Stimulated activated CD4-positive, alpha-beta T cell treated with anti-CD3 and anti-CD28 coated beads, Interleukin-15, amount 100 ng/mL, for 1 hour (primary cell): ENCODE measurements around the gene TTC31.
"Not testable (repeated sequence)": the region's sequence is repeated elsewhere in the genome, so short reads cannot be mapped to it uniquely, and the experiment has no call there.

ENCODE experiments used
- DNase-seq, 2 donors: peaks; one replicate each; pipeline ENCODE4 v3.0.0-alpha.2; 2020; ENCODE audit warnings: low read depth in 1 of 2, low spot score in 1 of 2

Gene TTC31

DNA sequence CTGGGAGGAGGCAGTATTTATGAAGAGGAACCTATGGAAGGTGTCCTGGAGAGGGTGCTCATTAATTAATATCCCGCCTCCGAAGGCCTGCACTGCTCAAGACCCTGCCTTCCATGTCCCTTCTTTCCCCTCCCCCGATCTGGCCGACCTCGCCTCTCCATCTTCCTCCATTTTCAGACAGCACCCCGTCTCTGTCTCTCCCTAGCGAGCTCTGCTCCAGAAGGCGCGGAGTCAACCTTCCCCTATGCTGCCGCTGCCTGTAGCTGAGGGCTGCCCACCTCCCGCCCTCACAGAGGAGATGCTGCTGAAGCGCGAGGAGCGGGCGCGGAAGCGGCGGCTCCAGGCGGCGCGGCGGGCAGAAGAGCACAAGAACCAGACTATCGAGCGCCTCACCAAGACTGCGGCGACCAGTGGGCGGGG lies 25.7 kb upstream of the TTC31 start:
- DNase-seq: no peak

DNA sequence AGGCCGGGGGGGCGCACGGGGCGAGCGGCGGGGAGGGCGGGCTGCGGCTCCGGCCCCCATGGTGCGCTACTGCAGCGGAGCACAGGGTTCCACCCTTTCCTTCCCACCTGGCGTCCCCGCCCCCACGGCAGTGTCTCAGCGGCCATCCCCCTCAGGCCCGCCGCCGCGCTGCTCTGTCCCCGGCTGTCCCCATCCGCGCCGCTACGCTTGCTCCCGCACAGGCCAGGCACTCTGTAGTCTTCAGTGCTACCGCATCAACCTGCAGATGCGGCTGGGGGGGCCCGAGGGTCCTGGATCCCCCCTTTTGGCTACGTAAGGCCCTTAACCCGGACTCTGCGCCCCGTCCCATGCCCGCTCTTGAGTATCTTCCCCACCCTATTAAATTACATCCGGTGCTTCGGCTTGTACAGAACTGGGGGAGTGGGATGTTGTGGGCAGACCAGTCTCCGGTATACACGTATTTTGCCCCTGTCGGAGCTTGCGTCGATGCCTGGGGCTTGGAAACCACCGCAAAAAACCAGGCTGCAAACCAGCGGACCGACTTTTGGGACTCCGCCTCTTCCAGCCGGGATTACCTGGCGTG lies 25.2 kb upstream of the TTC31 start:
- peak; percentile 64 to 76 for DNase-seq

DNA sequence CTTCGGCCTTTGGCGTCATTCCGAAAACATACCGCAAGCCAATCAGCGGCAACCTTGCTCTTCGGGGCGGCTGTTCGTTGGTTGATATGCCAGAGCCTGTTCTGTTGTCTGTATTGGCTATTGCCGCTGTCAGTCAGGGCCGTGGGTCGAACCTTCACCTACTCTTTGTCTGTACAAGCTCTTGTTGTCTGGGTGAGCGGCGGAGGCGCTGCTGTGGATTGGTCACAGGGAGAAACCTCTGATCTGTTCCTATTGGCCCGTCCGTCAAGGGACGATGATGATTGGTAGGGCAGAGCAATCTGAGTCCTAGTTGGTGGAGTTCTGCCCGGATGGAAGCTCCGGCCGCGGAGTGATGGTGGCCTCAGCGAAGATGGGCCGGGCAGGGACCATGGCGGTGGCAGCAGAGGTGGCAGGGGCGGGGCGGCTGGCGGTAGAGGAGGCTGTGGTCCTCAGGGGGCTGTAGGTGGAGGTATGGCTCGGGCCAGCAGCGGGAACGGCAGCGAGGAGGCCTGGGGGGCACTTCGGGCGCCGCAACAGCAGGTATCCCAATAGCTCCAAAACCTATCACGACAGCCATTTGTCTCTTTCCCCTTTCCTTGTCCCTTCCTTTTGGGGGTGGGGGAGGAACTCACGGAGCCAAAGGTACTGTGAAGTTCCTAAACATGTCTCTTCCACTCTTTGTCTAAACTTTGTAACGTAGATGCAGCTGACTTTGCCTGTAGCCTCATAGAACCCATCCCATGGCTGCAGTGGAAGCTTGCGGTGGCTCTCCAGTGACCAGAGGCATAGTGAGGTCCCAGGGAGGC lies 24.5 kb upstream of the TTC31 start, which contains the start of gene WBP1:
WBP1 (plus strand) TSS at position 307 of the 806 bp plus-strand sequence; CDS start at position 472, 165 bp downstream.
- DNase-seq: peak; percentile 92 to 97

DNA sequence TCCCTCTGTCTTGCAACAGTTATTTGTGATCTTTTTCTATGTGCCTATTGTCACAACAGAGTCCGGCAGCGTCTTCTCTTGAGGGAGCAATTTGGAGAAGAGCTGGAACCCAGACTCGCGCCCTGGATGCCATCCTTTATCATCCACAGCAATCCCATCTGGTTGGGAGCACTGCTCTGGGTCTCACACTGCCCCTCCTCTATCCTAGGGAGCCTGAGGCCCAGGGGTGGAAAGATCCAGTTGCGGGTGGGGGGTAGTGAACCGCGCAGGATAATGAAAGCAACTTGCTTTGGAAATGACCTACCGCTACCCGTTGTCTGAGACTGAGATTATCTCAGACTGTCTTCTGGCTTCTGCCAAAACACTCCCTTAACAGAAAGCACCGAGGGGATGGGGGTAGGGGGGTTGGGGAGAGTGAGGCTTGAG lies 23.9 kb upstream of the TTC31 start:
- no peak for DNase-seq

DNA sequence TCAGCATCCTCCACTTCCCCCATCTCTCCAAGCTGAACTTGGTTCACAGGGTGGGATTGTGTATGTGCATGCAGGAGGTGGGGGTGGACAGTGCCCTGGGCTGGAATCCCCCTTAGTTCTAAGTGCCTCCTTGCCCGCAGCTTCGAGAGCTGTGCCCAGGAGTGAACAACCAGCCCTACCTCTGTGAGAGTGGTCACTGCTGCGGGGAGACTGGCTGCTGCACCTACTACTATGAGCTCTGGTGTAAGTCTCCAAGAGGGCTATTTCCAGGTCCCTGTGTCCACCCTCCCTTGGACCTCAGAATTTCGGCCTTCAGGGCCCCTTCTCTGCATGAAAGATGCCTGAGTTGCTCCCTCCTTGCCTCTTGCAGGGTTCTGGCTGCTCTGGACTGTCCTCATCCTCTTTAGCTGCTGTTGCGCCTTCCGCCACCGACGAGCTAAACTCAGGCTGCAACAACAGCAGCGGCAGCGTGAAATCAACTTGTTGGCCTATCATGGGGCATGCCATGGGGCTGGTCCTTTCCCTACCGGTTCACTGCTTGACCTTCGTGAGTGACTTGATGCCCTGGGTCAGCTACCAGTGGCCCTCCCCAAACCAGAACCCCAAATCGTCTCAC lies 23.3 kb upstream of the TTC31 start:
- DNase-seq: not testable (repeated sequence)

DNA sequence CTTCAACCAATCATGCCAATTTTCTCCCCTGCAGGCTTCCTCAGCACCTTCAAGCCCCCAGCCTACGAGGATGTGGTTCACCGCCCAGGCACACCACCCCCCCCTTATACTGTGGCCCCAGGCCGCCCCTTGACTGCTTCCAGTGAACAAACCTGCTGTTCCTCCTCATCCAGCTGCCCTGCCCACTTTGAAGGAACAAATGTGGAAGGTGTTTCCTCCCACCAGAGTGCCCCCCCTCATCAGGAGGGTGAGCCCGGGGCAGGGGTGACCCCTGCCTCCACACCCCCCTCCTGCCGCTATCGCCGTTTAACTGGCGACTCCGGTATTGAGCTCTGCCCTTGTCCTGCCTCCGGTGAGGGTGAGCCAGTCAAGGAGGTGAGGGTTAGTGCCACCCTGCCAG lies 22.7 kb upstream of the TTC31 start:
- not testable (repeated sequence) for DNase-seq

DNA sequence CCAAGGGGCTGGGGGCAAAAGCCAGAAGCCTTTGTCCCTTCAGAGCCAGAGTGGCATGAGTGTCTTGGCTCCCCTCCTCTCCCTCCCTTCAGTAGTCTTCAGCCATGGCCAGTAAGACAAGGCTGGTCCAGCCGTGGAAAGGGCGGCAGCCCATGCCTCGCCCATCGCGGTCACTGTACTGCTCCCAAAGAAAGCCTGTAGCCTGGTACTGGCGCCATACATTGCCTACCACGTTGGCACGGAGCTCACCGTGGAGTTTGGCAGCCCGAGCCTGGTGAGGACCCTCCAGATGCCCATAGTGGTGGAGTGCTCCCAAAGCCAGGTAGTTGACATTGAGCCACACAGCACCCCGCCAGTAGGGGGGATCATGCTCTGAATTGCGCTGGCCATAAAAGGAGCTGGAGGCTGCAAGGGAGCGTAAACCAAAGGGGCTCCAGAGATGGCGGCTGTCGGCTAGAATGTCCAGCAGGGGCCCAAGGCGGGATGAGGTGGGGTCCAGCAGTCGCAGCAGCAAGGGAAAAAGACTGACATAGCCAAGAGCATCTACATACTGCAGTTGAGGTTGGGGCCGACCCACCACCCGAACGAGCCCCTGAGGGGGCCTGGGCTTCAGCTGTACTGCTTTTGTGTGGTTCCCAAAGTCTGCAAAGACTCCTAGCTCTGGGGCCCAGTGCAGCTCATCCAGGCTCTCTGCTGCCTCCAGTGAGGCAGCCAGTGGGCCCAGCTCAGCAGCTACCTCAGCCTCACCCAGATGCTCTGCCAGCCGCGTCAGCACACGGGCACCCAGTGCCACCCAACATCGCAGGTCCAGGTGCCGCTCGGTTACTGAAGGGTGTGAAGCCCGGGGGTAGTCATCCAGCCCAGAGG lies 21.5 kb upstream of the TTC31 start:
- DNase-seq: no peak

DNA sequence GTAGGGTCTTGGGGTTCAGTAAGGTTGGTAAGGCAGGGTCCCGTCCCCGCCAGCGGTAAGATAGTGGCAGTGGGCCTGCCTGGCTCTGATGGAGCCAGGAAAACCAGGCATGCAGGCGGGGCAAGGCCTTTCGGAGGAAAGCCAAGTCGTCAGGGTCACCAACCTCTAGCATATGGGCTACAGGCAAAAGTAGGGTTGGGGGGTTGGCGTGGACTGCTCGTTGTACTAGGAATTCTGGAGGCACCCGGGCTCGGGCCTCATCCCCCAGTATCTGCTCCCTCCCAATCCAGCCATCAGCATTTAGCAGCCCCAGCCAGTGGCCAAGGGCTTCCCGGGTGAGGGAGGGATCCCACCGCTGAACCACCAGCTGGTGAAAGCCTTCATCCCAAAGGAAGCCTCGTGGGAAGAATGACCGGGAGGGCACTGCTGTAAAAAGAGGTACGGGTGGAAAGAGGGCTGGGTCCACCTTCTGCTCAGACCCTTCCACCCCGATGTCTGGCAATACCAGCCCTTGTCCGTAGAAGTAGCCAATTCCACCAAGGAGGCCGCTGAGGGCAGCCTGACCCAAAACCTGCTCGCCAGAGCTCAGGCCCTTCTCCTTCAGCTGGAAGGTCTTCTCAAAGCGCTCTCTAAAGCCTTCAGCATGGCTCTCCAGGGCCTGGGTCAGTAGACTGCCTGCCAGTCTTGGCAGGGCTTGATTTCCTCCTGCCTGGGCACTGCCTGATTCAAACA lies 20.7 kb upstream of the TTC31 start:
- DNase-seq: no peak

DNA sequence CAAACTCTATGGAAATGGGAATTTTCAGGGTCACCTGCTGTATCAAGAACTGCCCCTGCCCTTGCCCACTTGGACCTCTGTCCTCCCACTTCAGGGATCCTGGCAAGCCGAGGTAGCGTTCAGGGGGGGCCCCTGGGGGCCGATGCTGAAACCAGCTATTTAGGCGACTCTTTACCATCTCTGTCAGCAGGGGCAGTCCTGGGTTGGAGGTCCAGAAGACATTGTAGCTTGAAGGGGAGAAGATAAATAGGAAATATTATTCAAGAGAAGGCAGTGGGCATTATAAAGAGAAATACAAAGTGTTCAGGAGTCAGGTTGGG lies 20.1 kb upstream of the TTC31 start:
- no peak for DNase-seq

DNA sequence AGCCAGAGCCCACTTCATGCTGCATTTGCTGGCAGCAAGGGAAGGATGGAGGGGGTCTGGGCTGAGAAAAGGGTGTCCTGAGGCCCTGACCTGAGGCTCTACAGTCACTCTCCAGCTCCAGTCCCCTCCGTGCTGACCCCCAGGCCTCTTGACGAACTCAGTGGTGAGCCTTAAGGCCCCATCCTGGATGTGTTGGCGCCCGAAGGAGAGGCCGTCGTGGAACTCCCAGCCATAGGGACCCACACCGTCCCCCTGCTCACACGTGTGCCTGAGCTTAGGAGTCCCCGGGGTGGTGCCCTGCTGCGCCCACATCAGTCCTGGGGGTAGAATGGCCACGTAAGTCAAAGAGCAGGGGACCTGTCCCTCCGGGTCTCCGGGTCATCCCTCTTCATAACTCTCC lies 18.5 kb upstream of the TTC31 start:
- no peak for DNase-seq

DNA sequence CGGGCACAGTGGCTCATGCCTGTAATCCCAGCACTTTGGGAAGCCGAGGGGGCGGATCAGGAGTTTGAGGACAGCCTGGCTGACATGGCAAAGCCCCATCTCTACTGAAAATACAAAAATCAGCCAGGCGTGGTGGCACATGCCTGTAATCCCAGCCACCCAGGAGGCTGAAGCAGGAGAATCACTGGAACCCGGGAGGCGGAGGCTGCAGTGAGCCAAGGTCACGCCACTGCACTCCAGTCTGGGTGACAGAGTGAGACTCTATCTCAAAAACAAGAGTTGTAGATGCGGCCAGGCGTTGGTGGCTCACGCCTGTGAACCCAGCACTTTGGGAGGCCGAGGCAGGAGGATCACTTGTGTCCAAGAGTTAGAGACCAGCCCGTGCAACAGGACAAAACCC lies 12.1 kb upstream of the TTC31 start:
- not testable (repeated sequence) for DNase-seq

DNA sequence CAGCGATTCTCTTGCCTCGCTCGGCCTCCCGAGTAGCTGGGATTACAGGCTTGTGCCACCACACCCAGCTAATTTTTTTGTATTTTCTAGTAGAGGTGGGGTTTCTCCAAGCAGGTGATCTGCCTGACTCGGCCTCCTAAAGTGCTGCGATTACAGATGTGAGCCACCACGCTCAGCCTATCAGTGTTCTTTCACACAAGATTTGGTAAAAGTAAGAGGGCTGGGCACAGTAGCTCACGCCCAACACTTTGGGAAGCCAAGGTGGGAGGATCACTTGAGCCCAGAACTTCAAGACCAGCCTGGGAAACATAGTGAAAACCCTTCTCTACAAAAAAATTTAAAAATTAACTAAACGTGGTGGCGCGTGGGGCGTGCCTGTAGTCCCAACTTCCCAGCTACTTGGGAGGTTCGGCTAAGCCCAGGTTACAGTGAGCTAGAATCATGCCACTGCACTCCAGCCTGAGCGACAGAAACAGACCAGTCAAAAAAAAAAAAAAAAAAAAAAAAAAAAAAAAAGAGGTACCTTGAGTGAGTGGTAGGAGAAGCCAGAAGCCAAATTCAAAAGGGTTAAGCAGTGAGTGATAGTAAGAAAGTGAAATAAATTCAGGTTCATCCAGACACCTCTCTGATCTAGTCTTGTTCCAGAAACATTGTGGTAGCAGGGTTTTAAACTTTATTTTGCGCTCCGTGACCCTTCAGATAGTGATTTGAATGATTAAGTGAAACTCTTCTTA lies 11.4 kb upstream of the TTC31 start:
- no peak for DNase-seq

DNA sequence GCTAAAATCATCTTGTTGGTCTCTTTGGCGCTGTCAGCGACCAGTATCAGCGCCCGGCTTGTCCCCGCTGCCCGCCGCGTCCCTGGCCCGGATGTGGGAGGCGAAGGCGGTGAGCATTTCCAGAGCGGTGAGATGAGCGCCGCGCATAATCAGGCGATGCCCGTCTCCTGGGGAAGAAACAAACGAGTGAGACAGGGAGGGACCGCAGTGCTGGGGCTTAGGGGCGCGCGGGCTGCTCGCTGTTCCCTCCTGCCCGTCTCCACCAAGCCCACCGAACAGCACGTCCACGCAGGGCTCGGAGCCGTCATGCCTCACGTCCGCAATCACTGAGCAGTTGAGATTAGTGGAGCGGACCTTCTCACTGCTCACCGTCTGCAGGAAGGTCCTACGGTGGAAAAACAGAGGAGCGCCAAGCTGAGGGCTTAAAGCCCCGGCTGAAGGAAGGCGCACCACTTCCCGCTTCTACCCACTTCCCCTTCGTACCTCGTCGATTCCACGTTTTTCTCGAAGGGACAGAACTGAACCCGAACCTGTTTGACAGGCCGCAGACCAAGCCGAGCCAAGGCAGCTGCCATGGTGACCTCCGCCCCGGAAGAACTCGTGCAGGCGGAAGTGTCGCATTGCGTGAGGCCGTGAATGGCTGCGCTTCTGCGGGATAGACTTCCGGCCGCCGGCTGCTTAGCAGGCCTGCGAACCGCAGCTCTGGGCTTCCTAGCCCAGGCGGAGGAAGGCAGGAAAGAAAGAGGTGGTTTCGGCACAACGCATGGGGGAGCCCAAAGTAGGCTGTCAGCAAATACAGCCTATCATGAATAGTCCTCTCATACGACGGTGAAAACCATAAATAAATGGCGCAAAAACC lies 10.6 kb upstream of the TTC31 start, which contains the start of gene MRPL53:
MRPL53 (minus strand) TSS at position 595 of the 859 bp plus-strand sequence; CDS start at position 575, 20 bp downstream.
- peak; percentile 91 to 96 for DNase-seq

DNA sequence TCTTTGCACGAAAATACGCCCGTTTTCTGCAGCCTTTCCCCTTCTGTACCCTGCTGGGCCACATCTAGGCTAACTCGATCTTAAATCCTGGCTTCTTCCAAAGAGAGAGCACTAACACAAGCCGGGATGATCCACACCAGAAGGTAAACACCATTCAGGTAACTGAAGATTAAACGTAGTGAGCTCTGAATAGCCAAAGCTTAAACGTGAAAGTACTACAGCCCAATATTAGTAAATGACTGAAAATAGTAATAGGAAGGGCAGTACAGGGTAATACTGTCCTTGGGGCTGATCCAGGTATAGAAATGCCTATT lies 10.0 kb upstream of the TTC31 start:
- no peak for DNase-seq

DNA sequence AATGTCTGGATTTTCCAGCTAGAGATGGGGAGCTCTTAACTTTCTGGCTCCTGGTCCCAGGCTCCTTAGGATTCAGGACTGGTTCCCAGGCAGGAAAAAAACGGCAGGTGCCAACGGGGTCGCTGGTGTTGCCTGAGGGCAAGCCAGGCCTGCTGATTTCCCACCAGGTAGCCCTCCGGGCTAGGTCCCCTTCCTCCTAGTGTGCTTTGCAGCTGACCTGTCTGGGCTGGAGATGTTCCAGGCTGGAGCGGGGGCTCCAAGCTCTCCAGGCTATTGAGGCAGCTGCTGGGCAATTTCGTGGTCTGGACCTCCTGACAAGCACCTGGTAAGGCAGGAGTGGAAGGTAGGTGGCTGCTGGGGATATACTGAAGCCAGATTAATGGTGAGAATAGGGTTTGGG lies 8.4 kb upstream of the TTC31 start:
- no peak for DNase-seq

DNA sequence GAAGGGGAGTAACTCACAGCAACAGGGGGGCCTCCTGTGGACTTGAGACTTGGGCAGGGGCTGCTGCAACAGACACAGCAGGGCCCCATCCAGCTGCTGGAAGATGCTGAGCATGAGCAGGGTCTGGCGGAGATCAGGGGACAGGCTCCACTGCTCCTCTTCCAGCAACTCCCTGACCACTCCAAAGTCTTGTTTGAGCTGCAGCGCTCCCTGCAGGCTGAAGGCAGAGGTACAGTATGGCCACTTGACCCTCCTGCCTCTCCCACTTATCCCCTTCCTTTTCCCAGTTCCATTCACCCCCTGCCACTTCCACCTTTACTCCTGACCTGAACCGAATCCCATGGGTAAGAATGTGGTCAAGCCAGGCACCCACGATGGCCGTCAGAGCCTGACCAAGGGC lies 8.0 kb upstream of the TTC31 start:
- DNase-seq: no peak

DNA sequence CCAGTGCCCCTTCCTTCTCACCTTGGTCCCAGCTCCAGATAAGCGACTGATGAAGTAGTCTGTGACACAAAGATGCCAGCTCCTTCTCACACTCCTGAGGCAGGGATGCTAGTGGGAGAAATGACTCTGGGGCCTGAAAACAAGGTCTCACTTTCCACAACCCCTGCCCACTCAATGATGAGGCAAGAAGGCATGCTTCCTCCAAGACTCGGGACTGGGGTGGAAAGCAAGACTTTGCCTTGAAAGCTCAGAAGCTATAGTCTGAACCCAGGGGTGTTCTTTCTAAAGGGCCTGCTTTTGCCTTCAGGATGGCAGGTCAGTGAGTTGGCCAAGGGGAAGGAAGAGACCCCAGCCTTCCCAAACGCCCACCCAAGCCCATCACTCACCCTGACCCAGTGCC lies 1.4 kb upstream of the TTC31 start:
- no peak for DNase-seq

DNA sequence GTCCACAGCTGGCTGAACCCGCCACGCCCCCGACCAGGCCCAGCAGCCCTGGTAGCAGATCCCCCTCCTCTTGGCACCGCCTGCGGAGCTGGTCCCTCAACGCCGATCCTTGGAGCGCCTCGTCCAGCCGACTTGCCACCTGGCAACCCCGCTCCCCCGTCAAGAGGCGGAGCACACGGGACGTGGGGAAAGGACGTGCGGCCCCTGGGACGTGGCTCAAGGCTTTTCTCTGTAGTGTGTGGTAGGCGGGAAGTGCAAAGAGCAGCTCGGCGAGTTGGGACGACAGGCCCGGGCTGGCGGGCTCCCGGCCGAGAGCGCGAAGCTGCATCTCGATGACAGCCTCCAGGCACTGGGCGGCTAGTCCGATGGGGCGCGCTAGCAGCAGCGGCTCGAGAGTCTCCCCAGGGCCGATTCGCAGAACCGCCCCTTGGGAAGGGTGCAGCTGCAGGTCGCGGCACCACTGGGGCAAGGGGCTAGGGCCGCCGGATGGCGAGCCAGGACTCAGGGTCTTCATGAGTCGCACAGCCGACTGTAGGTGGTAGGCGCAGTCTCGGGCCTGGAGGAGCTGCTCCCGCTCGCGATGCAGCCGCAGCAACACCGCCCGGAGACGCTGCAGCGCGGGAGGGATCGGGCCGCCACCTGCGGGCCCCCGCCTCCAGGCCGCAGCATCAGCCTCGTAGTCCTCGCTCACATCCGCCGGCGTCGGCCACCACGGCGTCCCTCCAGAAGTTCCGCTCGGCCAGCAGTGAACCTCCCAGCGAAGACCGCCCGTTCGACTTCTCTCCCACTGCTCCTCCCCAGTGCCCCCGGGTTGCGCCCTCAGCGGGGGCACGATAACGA lies 700 bp upstream of the TTC31 start:
- no peak for DNase-seq
